H9 (cell line): ENCODE data around the gene TRIO. TPM values are rescaled to one million over a fixed set of nuclear protein-coding genes. Genes with fewer than 3 reads are reported as not detected.
A peak's percentile ranks its signal among the peaks of the same experiment; 100 is the strongest.

Source experiments
- DNase-seq: peaks from one replicate; pipeline ENCODE4 v3.0.0-alpha.2; 2017
- H2AFZ ChIP-seq: one replicate; pipeline ENCODE4 v1.6.1; 2013; ENCODE audit warnings: mild to moderate bottlenecking, low read length, control low read depth, moderate library complexity
- H2AK5ac ChIP-seq: 2 replicates; pipeline ENCODE4 v1.6.1; 2013; ENCODE audit warnings: low read length, control low read depth, mixed read lengths; ENCODE audit not compliant: insufficient read length
- H2BK120ac ChIP-seq: one replicate; pipeline ENCODE4 v1.6.1; 2013; ENCODE audit warnings: low read depth, mild to moderate bottlenecking, low read length, control low read depth, inconsistent platforms; ENCODE audit not compliant: poor library complexity, severe bottlenecking
- H2BK12ac ChIP-seq: 2 replicates; pipeline ENCODE4 v1.6.1; 2013; ENCODE audit warnings: low read length, control low read depth, mixed read lengths, low read depth; ENCODE audit not compliant: insufficient read length
- H2BK15ac ChIP-seq: 2 replicates; pipeline ENCODE4 v1.6.1; 2013; ENCODE audit warnings: low read depth, low read length, control low read depth
- H2BK20ac ChIP-seq: one replicate; pipeline ENCODE4 v1.6.1; 2013; ENCODE audit warnings: low read depth, mild to moderate bottlenecking, low read length, control low read depth, inconsistent platforms; ENCODE audit not compliant: poor library complexity, severe bottlenecking
- H2BK5ac ChIP-seq: 2 replicates; pipeline ENCODE4 v1.6.1; 2013; ENCODE audit warnings: low read length, control low read depth, mixed read lengths; ENCODE audit not compliant: insufficient read length
- H3K14ac ChIP-seq: 2 replicates; pipeline ENCODE4 v1.6.1; 2013; ENCODE audit warnings: low read length, control low read depth; ENCODE audit not compliant: insufficient read depth
- H3K18ac ChIP-seq: 2 replicates; pipeline ENCODE4 v1.6.1; 2013; ENCODE audit warnings: low read depth, mild to moderate bottlenecking, mixed read lengths, low read length, control low read depth; ENCODE audit not compliant: insufficient read length
- H3K23ac ChIP-seq: 2 replicates; pipeline ENCODE4 v1.6.1; 2013; ENCODE audit warnings: low read length, control low read depth, mixed read lengths, low read depth; ENCODE audit not compliant: insufficient read length
- H3K23me2 ChIP-seq: 2 replicates; pipeline ENCODE4 v1.6.1; 2013; ENCODE audit warnings: low read depth, mild to moderate bottlenecking, mixed read lengths, low read length, control low read depth; ENCODE audit not compliant: insufficient read length, poor library complexity, severe bottlenecking
- H3K27ac ChIP-seq: 2 replicates; pipeline ENCODE4 v1.5.1; 2013; ENCODE audit warnings: low read length, control low read depth, mixed read lengths, low read depth; ENCODE audit not compliant: insufficient read length
- H3K27me3 ChIP-seq: 2 replicates; pipeline ENCODE4 v1.6.1; 2013; ENCODE audit warnings: low read length, control low read depth, inconsistent platforms; ENCODE audit not compliant: insufficient read depth
- H3K4ac ChIP-seq: 2 replicates; pipeline ENCODE4 v1.6.1; 2013; ENCODE audit warnings: low read depth, mild to moderate bottlenecking, control low read depth, inconsistent platforms, low read length, moderate library complexity
- H3K4me1 ChIP-seq: 2 replicates; pipeline ENCODE4 v1.6.1; 2013; ENCODE audit warnings: low read length, control low read depth, inconsistent platforms; ENCODE audit not compliant: insufficient read depth
- H3K4me2 ChIP-seq: 2 replicates; pipeline ENCODE4 v1.6.1; 2013; ENCODE audit warnings: low read length, control low read depth, mixed read lengths; ENCODE audit not compliant: insufficient read length, insufficient read depth
- H3K56ac ChIP-seq: 2 replicates; pipeline ENCODE4 v1.6.1; 2013; ENCODE audit warnings: low read depth, mild to moderate bottlenecking, mixed read lengths, low read length, control low read depth; ENCODE audit not compliant: insufficient read length
- H3K79me1 ChIP-seq: 2 replicates; pipeline ENCODE4 v1.6.1; 2013; ENCODE audit warnings: low read depth, mild to moderate bottlenecking, moderate library complexity, low read length, control low read depth, inconsistent platforms; ENCODE audit not compliant: insufficient read depth, poor library complexity, severe bottlenecking
- H3K79me2 ChIP-seq: 2 replicates; pipeline ENCODE4 v1.6.1; 2013; ENCODE audit warnings: low read length, control low read depth, inconsistent platforms; ENCODE audit not compliant: insufficient read depth
- H3K9ac ChIP-seq: 2 replicates; pipeline ENCODE4 v1.6.1; 2013; ENCODE audit warnings: low read length, control low read depth, mixed read lengths; ENCODE audit not compliant: insufficient read length; ENCODE audit errors: extremely low read depth
- H3K9me3 ChIP-seq: one replicate; pipeline ENCODE4 v1.6.1; 2013; ENCODE audit warnings: low read depth, low read length, inconsistent platforms; ENCODE audit not compliant: control insufficient read depth
- H3T11ph ChIP-seq: one replicate; pipeline ENCODE4 v1.6.1; 2013; ENCODE audit warnings: mild to moderate bottlenecking, low read length, control low read depth, inconsistent platforms
- H4K20me1 ChIP-seq: one replicate; pipeline ENCODE4 v1.6.1; 2013; ENCODE audit not compliant: control insufficient read depth, insufficient read length, insufficient read depth
- H4K5ac ChIP-seq: 2 replicates; pipeline ENCODE4 v1.6.1; 2013; ENCODE audit warnings: low read depth, mild to moderate bottlenecking, mixed read lengths, low read length, control low read depth; ENCODE audit not compliant: insufficient read length
- H4K8ac ChIP-seq: replicated peaks from 2 replicates; pipeline ENCODE4 v1.6.1; 2013; ENCODE audit warnings: low read length, control low read depth, mixed read lengths, low read depth; ENCODE audit not compliant: insufficient read length
- H4K91ac ChIP-seq: 2 replicates; pipeline ENCODE4 v1.6.1; 2013; ENCODE audit warnings: low read depth, mild to moderate bottlenecking, moderate library complexity, mixed read lengths, low read length, control low read depth; ENCODE audit not compliant: insufficient read length
- H3K27ac Mint-ChIP-seq, 3 experiments: 2 replicates in 2 of 3; 3 replicates in 1 of 3; pipeline ENCODE4 v1.8.0; 2020 to 2021; ENCODE audit warnings: mixed read lengths in 3 of 3, mild to moderate bottlenecking in 1 of 3, moderate library complexity in 1 of 3
- H3K27me3 Mint-ChIP-seq: 2 replicates; pipeline ENCODE4 v1.8.0; 2021; ENCODE audit warnings: low read depth, mild to moderate bottlenecking, moderate library complexity, mixed read lengths
- H3K36me3 Mint-ChIP-seq, 3 experiments: 2 replicates in 2 of 3; 3 replicates in 1 of 3; pipeline ENCODE4 v1.8.0; 2020 to 2021; ENCODE audit warnings: low read depth in 3 of 3, mixed read lengths in 3 of 3; ENCODE audit not compliant: insufficient read depth in 1 of 3
- H3K4me1 Mint-ChIP-seq, 2 experiments: 2 replicates each; pipeline ENCODE4 v1.8.0; 2020; ENCODE audit warnings: mixed read lengths in 2 of 2
- H3K4me3 Mint-ChIP-seq, 2 experiments: 2 replicates in 1 of 2; 3 replicates in 1 of 2; pipeline ENCODE4 v1.8.0; 2020 to 2021; ENCODE audit warnings: mild to moderate bottlenecking in 2 of 2, mixed read lengths in 2 of 2, moderate library complexity in 1 of 2
- H3K9me3 Mint-ChIP-seq, 2 experiments: 2 replicates in 1 of 2; 3 replicates in 1 of 2; pipeline ENCODE4 v1.8.0; 2020; ENCODE audit warnings: mild to moderate bottlenecking in 2 of 2, mixed read lengths in 2 of 2, moderate library complexity in 1 of 2
- CTCF ChIP-seq: fragments of 200-600 bp; sonication (generic); conservative IDR thresholded peaks from 3 replicates; pipeline ENCODE4 v1.8.0; 2021; ENCODE audit warnings: antibody characterized with exemption, mild to moderate bottlenecking
- WGBS: extraction: QIAGEN DNeasy Blood & Tissue Kit; methylation state at CpG from one replicate; pipeline ENCODE4 v1.1.7; 2013; ENCODE audit warnings: missing lambda C conversion rate, low lambda C conversion rate, mixed read lengths; ENCODE audit not compliant: insufficient read length; ENCODE audit errors: extremely low coverage; 5-methylcytosine and 5-hydroxymethylcytosine counted together
- total RNA-seq: library from RNA; stranded (reverse); gene quantifications from 2 replicates; pipeline ENCODE4 v1.2.1, GENCODE V29; 2021

Gene TRIO
- total RNA-seq, 1 experiment from 2014 or later: 87.8 TPM

GRCh38 chr5:14239404-14239803 lies 96.3 kb downstream of the TRIO start:
- no peak overlapping the region for H3K27ac ChIP-seq

More at GRCh38 chr5:14239404-14239803, 96.3 kb downstream of the TRIO start:
- Histone ChIP-seq H3K18ac (no peak overlapping the region), H3K23me2 (no peaks in the 10 kb centered on the region), H3K27me3 (no peaks in the 10 kb centered on the region), H3K56ac (no peak overlapping the region), H2AK5ac (no peak overlapping the region), H3K23ac (no peak overlapping the region), H4K5ac (no peak overlapping the region), H3K14ac (no peak overlapping the region), H3K4me2 (no peak overlapping the region), H4K8ac (no peak overlapping the region), H2BK12ac (no peak overlapping the region), H3K4ac (no peak overlapping the region), H3K9me3 (no peaks in the 10 kb centered on the region), H3K9ac (no peak overlapping the region), H2BK5ac (no peak overlapping the region), H2BK20ac (no peak overlapping the region), H3K79me1 (peaks cover 2% of the 10 kb centered on the region), H3T11ph (no peak overlapping the region), H2BK120ac (no peak overlapping the region), H3K4me1 (peaks cover 11% of the 10 kb centered on the region), H2BK15ac (no peak overlapping the region), H3K79me2 (peaks cover 19% of the 10 kb centered on the region; the same call in 1 of the 2 replicates), H2AFZ (no peak overlapping the region), H4K20me1 (no peaks in the 10 kb centered on the region), H4K91ac (no peak overlapping the region)
- H3K4me1 Mint-ChIP-seq: peaks cover 57 to 71% of the 10 kb centered on the region in 2 experiments
- no peak overlapping the region; a peak in 2 of 7 replicates for H3K27ac Mint-ChIP-seq
- H3K4me3 Mint-ChIP-seq: peak overlapping the region in 1 of 2 experiments; percentile 35; a peak in 1 of 5 replicates
- H3K36me3 Mint-ChIP-seq: no peaks in the 10 kb centered on the region
- H3K27me3 Mint-ChIP-seq: no peaks in the 10 kb centered on the region
- no peaks in the 10 kb centered on the region for H3K9me3 Mint-ChIP-seq
- WGBS: no CpG with 5 or more reads among the region's 8 CpGs
- DNase-seq: no peak
- no peak for TF ChIP-seq CTCF
